ENCODE data around the gene JTB.

GRCh38 chr1:153926405-153926804 is 51.1 kb downstream of the JTB start:
- TF ChIP-seq, protein P1, sequence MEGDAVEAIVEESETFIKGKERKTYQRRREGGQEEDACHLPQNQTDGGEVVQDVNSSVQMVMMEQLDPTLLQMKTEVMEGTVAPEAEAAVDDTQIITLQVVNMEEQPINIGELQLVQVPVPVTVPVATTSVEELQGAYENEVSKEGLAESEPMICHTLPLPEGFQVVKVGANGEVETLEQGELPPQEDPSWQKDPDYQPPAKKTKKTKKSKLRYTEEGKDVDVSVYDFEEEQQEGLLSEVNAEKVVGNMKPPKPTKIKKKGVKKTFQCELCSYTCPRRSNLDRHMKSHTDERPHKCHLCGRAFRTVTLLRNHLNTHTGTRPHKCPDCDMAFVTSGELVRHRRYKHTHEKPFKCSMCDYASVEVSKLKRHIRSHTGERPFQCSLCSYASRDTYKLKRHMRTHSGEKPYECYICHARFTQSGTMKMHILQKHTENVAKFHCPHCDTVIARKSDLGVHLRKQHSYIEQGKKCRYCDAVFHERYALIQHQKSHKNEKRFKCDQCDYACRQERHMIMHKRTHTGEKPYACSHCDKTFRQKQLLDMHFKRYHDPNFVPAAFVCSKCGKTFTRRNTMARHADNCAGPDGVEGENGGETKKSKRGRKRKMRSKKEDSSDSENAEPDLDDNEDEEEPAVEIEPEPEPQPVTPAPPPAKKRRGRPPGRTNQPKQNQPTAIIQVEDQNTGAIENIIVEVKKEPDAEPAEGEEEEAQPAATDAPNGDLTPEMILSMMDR (IDR thresholded peaks at IDR 0.05) = no peak
- TF ChIP-seq POLR2AphosphoS5 (IDR thresholded peaks at IDR 0.05; ENCODE audit: low read depth, low read length) (no peak), TCF7L2 (IDR thresholded peaks at IDR 0.05; ENCODE audit: low read depth, low read length) (no peak), SIN3A (IDR thresholded peaks at IDR 0.05; ENCODE audit: borderline replicate concordance, insufficient read depth, low read depth, low read length) (no peak)
- TF ChIP-seq, protein P2, sequence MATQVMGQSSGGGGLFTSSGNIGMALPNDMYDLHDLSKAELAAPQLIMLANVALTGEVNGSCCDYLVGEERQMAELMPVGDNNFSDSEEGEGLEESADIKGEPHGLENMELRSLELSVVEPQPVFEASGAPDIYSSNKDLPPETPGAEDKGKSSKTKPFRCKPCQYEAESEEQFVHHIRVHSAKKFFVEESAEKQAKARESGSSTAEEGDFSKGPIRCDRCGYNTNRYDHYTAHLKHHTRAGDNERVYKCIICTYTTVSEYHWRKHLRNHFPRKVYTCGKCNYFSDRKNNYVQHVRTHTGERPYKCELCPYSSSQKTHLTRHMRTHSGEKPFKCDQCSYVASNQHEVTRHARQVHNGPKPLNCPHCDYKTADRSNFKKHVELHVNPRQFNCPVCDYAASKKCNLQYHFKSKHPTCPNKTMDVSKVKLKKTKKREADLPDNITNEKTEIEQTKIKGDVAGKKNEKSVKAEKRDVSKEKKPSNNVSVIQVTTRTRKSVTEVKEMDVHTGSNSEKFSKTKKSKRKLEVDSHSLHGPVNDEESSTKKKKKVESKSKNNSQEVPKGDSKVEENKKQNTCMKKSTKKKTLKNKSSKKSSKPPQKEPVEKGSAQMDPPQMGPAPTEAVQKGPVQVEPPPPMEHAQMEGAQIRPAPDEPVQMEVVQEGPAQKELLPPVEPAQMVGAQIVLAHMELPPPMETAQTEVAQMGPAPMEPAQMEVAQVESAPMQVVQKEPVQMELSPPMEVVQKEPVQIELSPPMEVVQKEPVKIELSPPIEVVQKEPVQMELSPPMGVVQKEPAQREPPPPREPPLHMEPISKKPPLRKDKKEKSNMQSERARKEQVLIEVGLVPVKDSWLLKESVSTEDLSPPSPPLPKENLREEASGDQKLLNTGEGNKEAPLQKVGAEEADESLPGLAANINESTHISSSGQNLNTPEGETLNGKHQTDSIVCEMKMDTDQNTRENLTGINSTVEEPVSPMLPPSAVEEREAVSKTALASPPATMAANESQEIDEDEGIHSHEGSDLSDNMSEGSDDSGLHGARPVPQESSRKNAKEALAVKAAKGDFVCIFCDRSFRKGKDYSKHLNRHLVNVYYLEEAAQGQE (IDR thresholded peaks at IDR 0.05; ENCODE audit: insufficient read depth in 1 of 2, low read depth in 2 of 2, low read length in 1 of 2) = no peak
